Measurements from ENCODE around the gene CPT2.

Gene CPT2

GRCh38 chr1:53242381-53242780 is 45.8 kb downstream of the CPT2 start:
- TF ChIP-seq ZNF585B (tag by site-specific recombination; IDR thresholded peaks at IDR 0.05) (no peak), GLI2 (tag by site-specific recombination; IDR thresholded peaks at IDR 0.05; ENCODE audit: borderline replicate concordance, low read depth) (no peak), ZNF48 (tag by site-specific recombination; IDR thresholded peaks at IDR 0.05) (no peak)
- H3K4me3 ChIP-seq (ENCODE audit: low read depth, low read length) = no peak overlapping the region
- H3K36me3 ChIP-seq (ENCODE audit: control insufficient read depth in 2 of 2, insufficient read depth in 1 of 2, low read length in 2 of 2) = peaks cover 0 to 16% of the 10 kb centered on the region in 2 experiments; a peak in 1 of 3 replicates
- ChIA-PET CTCF (no interaction called here), POLR2A (no interaction called here)
- H3K9me3 ChIP-seq (ENCODE audit: control insufficient read depth, insufficient read depth, low read depth, low read length) = no peaks in the 10 kb centered on the region
- H3K4me1 ChIP-seq (ENCODE audit: control insufficient read depth, insufficient read depth, low read length) = no peaks in the 10 kb centered on the region
- H3K27ac ChIP-seq (ENCODE audit: extremely low read depth, low read depth, low read length) = no peak overlapping the region

GRCh38 chr1:53244141-53244540 is 47.5 kb downstream of the CPT2 start:
- ChIA-PET CTCF (no interaction called here), POLR2A (no interaction called here)
- H3K9me3 ChIP-seq (ENCODE audit: control insufficient read depth, insufficient read depth, low read depth, low read length) = no peaks in the 10 kb centered on the region
- peaks cover 0 to 22% of the 10 kb centered on the region in 2 experiments; a peak in 1 of 3 replicates for H3K36me3 ChIP-seq (ENCODE audit: control insufficient read depth in 2 of 2, insufficient read depth in 1 of 2, low read length in 2 of 2)
- H3K27ac ChIP-seq (ENCODE audit: extremely low read depth, low read depth, low read length) = no peak overlapping the region
- H3K4me1 ChIP-seq (ENCODE audit: control insufficient read depth, insufficient read depth, low read length) = no peaks in the 10 kb centered on the region
- TF ChIP-seq ZFHX2 (tag by site-specific recombination; conservative IDR thresholded peaks at IDR 0.05) (no peak), ZNF274 (IDR thresholded peaks at IDR 0.05; ENCODE audit: low read length) (no peak), ZNF274 (tag by site-specific recombination; IDR thresholded peaks at IDR 0.05; ENCODE audit: borderline replicate concordance) (no peak), KLF1 (tag by site-specific recombination; IDR thresholded peaks at IDR 0.05) (no peak), ZBTB20 (tag by site-specific recombination; IDR thresholded peaks at IDR 0.05) (no peak)
- TF ChIP-seq, protein P1, sequence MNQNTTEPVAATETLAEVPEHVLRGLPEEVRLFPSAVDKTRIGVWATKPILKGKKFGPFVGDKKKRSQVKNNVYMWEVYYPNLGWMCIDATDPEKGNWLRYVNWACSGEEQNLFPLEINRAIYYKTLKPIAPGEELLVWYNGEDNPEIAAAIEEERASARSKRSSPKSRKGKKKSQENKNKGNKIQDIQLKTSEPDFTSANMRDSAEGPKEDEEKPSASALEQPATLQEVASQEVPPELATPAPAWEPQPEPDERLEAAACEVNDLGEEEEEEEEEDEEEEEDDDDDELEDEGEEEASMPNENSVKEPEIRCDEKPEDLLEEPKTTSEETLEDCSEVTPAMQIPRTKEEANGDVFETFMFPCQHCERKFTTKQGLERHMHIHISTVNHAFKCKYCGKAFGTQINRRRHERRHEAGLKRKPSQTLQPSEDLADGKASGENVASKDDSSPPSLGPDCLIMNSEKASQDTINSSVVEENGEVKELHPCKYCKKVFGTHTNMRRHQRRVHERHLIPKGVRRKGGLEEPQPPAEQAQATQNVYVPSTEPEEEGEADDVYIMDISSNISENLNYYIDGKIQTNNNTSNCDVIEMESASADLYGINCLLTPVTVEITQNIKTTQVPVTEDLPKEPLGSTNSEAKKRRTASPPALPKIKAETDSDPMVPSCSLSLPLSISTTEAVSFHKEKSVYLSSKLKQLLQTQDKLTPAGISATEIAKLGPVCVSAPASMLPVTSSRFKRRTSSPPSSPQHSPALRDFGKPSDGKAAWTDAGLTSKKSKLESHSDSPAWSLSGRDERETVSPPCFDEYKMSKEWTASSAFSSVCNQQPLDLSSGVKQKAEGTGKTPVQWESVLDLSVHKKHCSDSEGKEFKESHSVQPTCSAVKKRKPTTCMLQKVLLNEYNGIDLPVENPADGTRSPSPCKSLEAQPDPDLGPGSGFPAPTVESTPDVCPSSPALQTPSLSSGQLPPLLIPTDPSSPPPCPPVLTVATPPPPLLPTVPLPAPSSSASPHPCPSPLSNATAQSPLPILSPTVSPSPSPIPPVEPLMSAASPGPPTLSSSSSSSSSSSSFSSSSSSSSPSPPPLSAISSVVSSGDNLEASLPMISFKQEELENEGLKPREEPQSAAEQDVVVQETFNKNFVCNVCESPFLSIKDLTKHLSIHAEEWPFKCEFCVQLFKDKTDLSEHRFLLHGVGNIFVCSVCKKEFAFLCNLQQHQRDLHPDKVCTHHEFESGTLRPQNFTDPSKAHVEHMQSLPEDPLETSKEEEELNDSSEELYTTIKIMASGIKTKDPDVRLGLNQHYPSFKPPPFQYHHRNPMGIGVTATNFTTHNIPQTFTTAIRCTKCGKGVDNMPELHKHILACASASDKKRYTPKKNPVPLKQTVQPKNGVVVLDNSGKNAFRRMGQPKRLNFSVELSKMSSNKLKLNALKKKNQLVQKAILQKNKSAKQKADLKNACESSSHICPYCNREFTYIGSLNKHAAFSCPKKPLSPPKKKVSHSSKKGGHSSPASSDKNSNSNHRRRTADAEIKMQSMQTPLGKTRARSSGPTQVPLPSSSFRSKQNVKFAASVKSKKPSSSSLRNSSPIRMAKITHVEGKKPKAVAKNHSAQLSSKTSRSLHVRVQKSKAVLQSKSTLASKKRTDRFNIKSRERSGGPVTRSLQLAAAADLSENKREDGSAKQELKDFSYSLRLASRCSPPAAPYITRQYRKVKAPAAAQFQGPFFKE (tag by site-specific recombination; IDR thresholded peaks at IDR 0.05; ENCODE audit: borderline replicate concordance) = no peak
- H3K4me3 ChIP-seq (ENCODE audit: low read depth, low read length) = no peak overlapping the region

DNA sequence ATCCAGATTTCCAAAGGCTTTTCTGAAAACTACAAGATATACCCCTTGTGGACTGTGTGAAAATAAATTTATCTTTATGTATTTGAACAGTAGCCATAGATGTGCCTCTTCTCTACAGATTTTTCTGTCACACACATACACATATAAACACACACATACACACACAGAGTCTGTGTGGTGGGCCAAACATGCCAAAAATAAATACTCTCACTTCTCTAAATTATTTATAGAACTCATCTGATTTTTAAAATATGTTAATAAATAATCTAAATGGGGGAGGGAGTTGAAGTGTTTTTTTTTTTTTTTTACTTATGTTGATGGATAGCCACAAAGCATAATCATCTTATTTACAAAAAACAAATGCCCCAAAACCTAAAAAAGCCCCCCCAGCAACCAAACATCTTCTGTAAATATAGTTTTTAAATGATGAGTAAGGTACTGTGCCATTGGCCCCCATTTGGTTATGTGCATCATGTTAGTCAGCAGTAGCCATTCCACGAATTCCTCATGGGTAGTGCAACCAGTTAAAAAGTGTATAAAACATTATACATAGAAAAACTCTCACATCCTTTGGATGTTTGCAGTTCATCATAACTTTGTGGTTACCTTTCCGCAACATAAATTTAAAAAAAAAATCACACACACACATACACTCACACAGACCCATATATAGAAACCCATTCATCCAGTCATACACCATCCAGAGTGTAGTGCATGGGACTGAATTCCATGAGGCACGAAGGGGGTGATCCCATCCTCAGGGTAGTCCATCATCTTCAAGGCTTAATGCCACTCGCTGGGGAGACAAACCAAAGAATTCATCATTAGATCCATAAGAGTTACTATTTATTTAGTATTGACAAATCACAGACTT is 49.9 kb downstream of the CPT2 start:
- peaks cover 4 to 42% of the 10 kb centered on the region in 2 experiments; a peak in 1 of 3 replicates for H3K36me3 ChIP-seq (ENCODE audit: control insufficient read depth in 2 of 2, insufficient read depth in 1 of 2, low read length in 2 of 2)

More for the DNA sequence above, 49.9 kb downstream of the CPT2 start:
- no peak for TF ChIP-seq ZNF521 (tag by site-specific recombination; IDR thresholded peaks at IDR 0.05)
- no peak for TF ChIP-seq ZBTB6 (tag by site-specific recombination; IDR thresholded peaks at IDR 0.05)
- TF ChIP-seq ZNF558 (tag by site-specific recombination; IDR thresholded peaks at IDR 0.05) = no peak
- no peak overlapping the region for H3K27ac ChIP-seq (ENCODE audit: extremely low read depth, low read depth, low read length)
- H3K9me3 ChIP-seq (ENCODE audit: control insufficient read depth, insufficient read depth, low read depth, low read length) = no peaks in the 10 kb centered on the region
- ChIA-PET POLR2A (no interaction called here), CTCF (interaction anchor here (1.2 kb wide), 1 partner anchor 31 kb away, joined by 3 read pairs; no protein-coding TSS in a partner anchor)
- H3K4me3 ChIP-seq (ENCODE audit: low read depth, low read length) = no peak overlapping the region
- H3K4me1 ChIP-seq (ENCODE audit: control insufficient read depth, insufficient read depth, low read length) = no peaks in the 10 kb centered on the region
